A549 (cell line): ENCODE results near the gene PSMA7.

Experiments used
- CHD4 ChIP-seq: fragments of 200-600 bp; sonication (generic); IDR thresholded peaks from 2 replicates; pipeline ENCODE4 v1.6.1; 2016; ENCODE audit warnings: antibody characterized with exemption, mild to moderate bottlenecking, borderline replicate concordance
- CTCF ChIP-seq: fragments of >200 bp; sonication (Bioruptor Twin); formaldehyde crosslinking; IDR thresholded peaks from 3 replicates; pipeline ENCODE4 v1.5.1; 2016
- HDAC2 ChIP-seq: fragments of 200-600 bp; sonication (generic); IDR thresholded peaks from 2 replicates; pipeline ENCODE4 v1.6.1; 2016
- JUN ChIP-seq, 2 experiments: fragments of >200 bp; sonication (Bioruptor Twin); formaldehyde crosslinking; IDR thresholded peaks; 2 replicates in 1 of 2; 3 replicates in 1 of 2; pipeline ENCODE4 v1.6.1; 2016 to 2017
- MAX ChIP-seq: IDR thresholded peaks from 2 replicates; pipeline ENCODE4 v1.6.1; 2012
- MAZ ChIP-seq: fragments of 150-350 bp; IDR thresholded peaks from 2 replicates; pipeline ENCODE4 v1.6.1; 2014; ENCODE audit warnings: antibody characterized with exemption, low read depth, low read length, borderline replicate concordance
- POLR2A ChIP-seq: IDR thresholded peaks from 2 replicates; pipeline ENCODE4 v1.6.1; 2012; ENCODE audit warnings: mild to moderate bottlenecking, low read length
- REST ChIP-seq: fragments of 200-600 bp; sonication (generic); IDR thresholded peaks from 2 replicates; pipeline ENCODE4 v1.6.1; 2016; ENCODE audit warnings: antibody characterized with exemption, mild to moderate bottlenecking, moderate library complexity
- SREBF2 ChIP-seq: fragments of 450-650 bp; IDR thresholded peaks from 2 replicates; pipeline ENCODE4 v1.6.1; 2014; ENCODE audit warnings: mild to moderate bottlenecking, moderate library complexity
- ZSCAN20 ChIP-seq: fragments of 250-450 bp; sonication (Bioruptor Pico); IDR thresholded peaks from 2 replicates; pipeline ENCODE4 v1.8.0; 2022; ENCODE audit warnings: mild to moderate bottlenecking, moderate library complexity
- TF ChIP-seq, protein P1 (sequence below): fragments of 250-450 bp; sonication (Bioruptor Pico); IDR thresholded peaks from 2 replicates; pipeline ENCODE4 v1.5.0; 2021; ENCODE audit warnings: mild to moderate bottlenecking, moderate library complexity, borderline replicate concordance

DNA sequence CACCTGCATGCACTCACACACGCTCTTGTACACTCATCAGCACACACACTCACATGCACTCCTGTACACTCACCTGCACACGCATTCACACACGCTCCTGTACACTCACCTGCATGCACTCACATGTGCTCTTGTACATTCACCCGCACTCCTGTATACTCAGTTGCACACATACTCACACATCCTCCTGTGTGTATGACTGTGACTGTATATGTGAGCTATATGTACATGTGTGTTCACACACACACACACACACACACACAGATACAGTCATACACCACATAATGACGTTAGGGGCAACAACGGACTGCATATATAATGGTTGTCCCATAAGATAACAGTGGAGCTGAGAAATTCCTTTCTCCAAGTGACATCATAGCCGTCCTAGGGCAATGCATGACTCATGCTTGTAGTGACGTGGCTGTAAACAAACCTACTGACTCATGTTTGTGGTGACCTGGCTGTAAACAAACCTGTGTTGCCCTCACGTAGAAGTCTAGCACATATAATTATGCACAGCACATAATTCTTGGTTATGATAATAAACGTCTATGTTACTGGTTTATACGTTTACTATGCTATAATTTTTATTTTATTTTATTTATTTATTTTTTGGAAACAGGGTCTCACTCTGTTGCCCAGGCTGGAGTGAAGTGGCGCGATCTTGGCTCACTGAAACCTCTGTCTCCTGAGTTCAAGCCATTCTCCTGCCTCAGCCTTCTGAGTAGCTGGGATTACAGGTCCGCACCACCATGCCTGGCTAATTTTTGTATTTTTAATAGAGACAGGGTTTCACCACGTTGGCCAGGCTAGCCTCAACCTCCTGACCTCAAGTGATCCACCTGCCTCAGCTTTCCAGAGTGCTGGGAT lies 54.7 kb downstream of the PSMA7 start:
- no peak for TF ChIP-seq POLR2A
- no peak for TF ChIP-seq CTCF
- no peak for TF ChIP-seq CHD4
- TF ChIP-seq SREBF2 = no peak
- TF ChIP-seq JUN (IDR thresholded peaks at IDR 0.05) = peak; percentile 48 to 54; a peak in 2 of 5 replicates
- no peak for TF ChIP-seq ZSCAN20 (CRISPR knock-in tag)
- no peak for TF ChIP-seq MAZ
- TF ChIP-seq REST = no peak
- TF ChIP-seq, protein P1, sequence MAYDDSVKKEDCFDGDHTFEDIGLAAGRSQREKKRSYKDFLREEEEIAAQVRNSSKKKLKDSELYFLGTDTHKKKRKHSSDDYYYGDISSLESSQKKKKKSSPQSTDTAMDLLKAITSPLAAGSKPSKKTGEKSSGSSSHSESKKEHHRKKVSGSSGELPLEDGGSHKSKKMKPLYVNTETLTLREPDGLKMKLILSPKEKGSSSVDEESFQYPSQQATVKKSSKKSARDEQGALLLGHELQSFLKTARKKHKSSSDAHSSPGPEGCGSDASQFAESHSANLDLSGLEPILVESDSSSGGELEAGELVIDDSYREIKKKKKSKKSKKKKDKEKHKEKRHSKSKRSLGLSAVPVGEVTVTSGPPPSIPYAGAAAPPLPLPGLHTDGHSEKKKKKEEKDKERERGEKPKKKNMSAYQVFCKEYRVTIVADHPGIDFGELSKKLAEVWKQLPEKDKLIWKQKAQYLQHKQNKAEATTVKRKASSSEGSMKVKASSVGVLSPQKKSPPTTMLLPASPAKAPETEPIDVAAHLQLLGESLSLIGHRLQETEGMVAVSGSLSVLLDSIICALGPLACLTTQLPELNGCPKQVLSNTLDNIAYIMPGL (CRISPR knock-in tag) = no peak
- peak; percentile 58 for TF ChIP-seq MAX
- no peak for TF ChIP-seq HDAC2
